DMS153 treated with DMSO at 0.1 percent for 48 hours (cell line): Measurements from ENCODE around the gene IWS1.
"Not testable (repeated sequence)": the region's sequence is repeated elsewhere in the genome, so short reads cannot be mapped to it uniquely, and the experiment has no call there.

Experiments used
- DNase-seq: peaks from one replicate; lab custom pipeline; 2025; ENCODE audit not compliant: unreplicated experiment; lab: John Stamatoyannopoulos, UW

Gene IWS1

DNA sequence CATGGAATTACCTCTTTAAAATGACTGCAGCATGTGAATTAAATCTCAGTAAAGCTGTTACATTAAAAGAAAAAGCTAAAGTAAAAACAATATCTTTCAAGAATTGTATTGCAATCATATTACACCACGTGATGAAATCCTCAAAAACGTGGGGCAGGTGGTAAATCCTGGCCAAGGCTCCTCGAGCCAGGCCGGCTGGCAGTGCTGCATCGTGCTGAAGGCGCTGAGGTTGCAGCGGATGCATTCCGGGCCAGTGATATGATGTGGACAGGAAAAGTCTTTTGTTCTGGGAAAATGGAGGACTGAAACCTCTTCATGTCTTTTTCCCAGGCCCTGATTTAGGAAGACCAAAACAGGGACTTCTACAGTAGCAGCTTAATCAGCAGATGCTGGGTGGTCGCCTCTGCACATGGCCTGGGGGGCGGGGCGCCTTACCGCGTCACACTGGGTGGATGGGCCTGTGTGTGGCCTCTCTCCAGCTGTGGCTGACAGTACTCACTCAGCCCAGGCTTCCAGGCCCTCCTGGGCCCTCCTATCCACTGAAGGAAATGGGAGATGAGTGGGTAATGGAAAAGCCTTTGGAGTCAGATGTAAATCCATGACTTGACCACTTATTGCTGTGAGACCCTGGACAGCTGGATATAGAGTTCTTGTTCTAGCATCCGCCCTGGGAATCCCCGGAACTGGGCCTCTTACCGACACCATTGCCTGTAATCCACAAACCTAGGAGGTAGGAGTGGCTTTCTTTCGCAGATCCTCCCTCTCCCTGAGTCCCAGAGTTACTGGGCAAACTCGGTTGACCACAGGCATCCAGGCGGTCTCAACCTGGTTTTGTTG lies 62.9 kb downstream of the IWS1 start:
- DNase-seq, result no peak

GRCh38 chr2:127462461-127462860 lies 63.8 kb downstream of the IWS1 start:
- DNase-seq, result no peak

DNA sequence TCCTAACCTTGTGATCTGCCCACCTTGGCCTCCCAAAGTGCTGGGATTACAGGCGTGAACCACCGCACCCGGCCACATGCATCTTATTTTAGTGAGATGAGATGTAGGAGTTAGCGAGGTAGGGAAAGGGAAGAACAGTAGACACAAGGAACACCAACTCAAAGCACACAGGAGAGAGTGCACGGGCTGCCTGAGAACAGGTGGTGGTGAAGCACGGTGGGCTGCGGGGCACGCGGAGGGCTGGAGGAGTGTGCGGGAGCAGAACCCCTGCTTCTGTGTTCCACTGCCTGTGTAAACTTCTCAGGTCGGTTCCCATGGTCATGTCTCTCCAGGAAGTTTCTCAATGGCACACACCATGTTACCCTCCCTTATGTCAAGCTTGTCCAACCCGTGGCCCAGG lies 69.3 kb downstream of the IWS1 start:
- no peak for DNase-seq

- DNase-seq, result no peak
Observed at GRCh38 chr2:127455566-127456493, 70.5 kb downstream of the IWS1 start.

DNA sequence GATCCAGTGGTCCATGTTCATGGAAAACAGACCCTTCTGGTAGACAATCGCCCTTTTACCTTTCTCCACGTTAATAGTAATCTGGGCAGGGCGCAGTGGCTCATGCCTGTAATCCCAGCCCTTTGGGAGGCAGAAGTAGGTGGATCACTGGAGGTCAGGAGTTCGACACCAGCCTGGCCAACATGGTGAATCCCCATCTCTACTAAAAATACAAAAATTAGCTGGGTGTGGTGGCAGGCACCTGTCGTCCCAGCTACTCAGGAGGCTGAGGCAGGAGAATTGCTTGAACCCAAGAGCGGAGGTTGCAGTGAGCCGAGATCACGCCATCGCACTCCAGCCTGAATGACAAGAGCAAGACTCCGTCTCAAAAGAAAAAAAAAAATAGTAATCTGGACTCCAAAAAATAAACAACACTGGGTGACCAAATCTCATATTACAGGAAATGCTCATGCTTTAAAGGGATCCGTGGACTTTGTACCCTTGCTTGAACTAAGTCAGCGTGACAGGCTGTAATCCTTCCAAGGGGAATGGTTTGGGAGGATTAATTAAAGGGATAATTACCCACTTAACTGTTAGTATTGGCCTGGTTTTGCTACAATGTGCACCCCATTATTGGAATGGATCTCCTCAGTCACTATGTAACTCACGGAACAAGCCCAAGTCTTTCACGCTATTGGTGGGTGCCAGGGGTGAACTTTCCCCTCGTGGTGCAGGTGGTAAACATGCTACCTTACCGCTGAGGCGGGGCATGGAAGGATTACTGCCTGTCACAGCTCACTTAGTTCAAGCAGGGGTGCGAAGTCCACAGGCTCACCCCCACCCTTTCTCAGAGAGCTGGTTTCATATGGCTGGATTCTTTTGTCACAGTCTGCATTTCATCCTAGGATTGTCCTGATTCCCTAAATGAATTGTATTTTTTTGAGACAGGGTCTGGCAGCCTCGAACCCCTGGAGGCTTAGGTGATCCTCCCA lies 71.4 kb downstream of the IWS1 start:
- no peak for DNase-seq

DNA sequence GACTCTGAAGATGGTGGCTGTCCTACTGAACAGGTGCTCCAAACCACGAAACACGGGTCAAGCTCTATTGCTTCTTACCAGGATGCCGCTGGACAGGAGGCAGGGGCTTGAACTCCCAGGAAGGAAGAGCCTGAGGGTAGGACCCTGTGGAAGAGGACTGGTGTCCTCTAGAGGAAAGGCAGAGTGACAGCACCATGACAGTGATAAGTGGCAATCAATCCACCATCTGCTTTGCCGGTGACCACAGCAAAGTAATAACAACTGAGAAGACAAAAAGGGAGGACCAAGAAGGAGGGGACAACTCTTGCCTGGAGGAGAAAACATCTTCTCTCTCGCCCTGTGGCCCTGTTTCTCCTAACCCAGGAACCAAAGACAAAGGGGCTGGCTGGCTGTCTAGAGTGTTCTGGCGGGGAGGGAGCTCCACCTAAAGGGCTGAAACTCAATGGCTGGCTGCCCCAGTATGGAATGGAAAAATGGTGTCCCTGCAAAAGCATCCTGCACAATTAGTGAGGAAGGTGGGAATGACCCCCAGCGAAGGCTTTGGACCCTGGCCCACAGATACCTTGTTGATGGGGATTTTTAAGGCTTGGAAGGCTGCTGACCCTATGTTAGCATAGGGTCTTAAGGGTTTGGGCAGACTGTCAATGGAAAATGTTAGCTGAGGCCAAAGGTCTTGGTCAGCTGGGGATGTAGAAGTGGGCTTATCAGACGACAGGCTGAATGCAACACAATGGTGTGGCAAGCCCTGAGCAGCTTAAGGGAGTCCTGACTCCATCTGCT lies 72.7 kb downstream of the IWS1 start:
- DNase-seq, result no peak

DNA sequence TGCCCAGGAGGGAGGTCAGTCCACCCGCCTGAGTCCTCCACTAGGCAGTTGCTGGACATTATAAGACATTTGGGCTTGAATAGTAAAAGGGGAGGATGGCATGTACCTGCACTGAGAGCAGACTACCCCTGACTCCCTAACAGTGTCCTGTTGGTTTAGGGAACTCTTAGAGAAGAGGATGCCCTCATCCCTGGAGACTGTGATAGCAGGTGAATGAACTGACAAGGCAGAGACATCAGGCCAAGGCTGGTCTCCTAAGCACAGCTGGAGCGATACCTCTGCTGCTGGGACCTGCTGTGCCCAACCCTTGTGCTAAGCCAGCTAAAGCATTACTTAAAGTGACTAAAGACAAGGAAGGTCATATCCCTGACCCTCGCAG lies 73.3 kb downstream of the IWS1 start:
- DNase-seq, result no peak

DNA sequence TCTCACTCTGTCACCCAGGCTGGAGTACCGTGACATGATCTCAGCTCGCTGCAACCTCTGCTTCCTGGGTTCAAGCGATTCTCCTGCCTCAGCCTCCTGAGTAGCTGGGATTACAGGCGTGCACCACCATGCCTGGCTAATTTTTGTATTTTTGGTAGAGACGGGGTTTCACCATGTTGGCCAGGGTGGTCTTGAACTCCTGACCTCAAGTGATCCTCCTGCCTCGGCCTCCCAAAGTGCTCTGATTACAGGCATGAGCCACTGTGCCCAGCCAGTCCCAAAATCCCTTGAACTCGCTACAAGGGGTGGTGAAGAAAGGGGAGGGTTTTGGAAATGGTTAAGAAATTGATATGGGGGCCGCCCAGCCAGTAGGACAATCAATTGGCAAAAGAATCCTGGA lies 73.9 kb downstream of the IWS1 start:
- not testable (repeated sequence) for DNase-seq

GRCh38 chr2:127451981-127452380 lies 74.3 kb downstream of the IWS1 start:
- DNase-seq, result no peak

DNA sequence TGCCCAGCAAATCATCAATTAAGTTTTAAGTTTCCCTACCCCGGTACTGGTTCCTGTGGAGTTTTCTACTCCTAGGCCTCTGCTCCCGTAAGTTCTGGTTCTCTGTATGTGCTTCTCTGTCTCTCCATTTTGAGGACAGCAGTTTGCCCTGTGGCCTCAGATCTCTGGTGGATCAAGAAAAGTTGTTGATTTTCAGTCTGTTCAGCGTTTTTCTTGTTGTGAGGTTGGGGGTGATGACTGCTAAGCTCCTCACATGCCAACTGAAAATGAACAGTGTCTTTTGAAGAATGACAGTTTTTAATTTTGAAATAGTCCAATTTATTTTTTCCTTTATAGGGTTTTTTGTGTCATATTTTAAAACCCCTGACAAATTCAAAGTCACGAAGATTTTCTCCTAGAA lies 76.4 kb downstream of the IWS1 start:
- DNase-seq, result no peak

DNA sequence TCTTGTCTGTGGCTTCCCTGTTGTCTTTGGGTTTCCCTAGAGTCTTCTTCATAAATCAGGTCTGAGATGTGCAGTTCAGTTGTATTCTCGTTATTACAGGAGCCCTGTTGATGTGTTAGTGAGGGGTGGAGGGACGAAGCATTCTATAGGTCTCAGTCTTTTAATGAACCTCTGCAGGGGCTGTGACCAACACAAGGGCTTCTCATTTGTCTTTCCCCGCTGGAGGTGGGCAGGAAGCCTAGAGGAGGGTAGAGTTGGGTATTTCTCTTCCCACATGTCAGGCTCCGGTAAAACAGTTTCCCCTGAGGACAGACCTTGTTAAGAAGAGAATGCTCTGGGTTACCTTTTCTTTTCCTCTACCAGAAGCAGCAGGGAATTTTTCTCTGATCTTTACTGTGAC lies 76.9 kb downstream of the IWS1 start:
- no peak for DNase-seq

GRCh38 chr2:127448526-127448925 lies 77.8 kb downstream of the IWS1 start:
- no peak for DNase-seq

GRCh38 chr2:127439343-127439742 lies 86.9 kb downstream of the IWS1 start:
- DNase-seq, result no peak

GRCh38 chr2:127437781-127438726 lies 88.2 kb downstream of the IWS1 start:
- DNase-seq, result no peak

DNA sequence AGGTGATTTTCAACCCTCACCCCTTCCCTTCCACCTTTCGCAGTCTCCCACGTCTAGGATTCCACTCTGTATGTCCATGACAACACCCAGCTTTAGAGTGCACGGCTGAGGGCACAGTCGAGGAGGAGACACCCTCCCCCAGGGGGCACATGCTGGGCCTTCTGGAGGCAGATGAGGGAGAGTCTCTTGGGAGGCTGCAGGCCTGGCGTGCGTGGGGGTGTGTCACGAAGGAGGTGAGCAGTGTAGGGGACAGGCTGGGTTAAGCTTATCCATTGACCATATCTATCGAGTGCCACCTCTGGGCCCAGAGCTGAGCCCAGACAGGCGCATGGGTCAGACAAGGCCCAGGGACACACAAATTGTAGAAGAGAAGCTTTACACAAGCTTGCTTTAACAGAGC lies 89.2 kb downstream of the IWS1 start:
- no peak for DNase-seq

DNA sequence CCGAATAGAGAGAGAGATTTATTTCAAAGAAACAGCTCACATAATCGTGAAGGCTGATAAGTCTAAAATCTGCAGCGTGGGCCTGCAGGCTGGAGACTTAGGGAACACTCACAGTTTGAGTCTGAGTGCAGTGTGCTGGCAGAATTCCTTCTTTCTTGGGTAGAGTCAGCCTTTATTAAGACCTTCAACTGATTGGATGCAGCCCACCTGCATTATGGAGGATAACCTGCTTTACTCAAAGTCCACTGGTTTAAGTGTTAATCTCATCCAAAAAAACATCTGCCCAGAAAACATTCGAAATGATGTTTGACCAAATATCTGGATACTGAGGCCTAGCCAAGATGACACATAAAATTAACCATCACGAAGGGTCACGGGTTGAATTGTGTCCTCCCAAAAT lies 91.8 kb downstream of the IWS1 start:
- no peak for DNase-seq

DNA sequence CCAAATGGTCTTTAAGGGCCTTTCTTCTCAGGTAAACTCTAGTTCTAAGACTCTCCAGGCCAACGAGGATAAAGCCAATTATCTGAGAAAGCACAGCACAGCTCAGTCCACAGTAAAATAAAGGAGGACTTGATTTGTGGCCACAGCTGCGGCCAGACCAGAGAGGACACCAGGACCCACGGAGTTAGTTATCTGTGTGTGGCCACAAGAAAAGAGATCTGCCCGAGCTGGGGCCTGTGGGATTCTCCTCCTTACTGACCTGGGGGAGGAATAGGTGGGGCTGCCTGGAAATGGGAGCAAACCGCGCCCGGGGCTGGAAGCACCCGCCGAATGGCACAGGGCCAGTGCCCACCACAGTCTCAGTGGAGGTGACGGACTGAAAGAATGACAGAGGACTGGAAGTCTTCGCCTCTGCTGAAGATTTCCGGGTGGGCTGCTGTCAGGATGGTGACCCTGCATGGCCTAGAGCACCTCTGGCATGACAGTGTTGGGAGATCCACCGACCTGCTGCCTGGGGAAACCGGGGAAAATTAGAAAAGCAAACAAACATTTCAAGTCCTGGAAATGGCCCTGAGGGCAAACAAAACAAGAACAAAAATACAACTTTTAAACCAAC lies 94.8 kb downstream of the IWS1 start:
- no peak for DNase-seq
